ENCODE results near the gene PRAMEF10.
"Not testable (repeated sequence)": the region's sequence is repeated elsewhere in the genome, so short reads cannot be mapped to it uniquely, and the experiment has no call there.

DNA sequence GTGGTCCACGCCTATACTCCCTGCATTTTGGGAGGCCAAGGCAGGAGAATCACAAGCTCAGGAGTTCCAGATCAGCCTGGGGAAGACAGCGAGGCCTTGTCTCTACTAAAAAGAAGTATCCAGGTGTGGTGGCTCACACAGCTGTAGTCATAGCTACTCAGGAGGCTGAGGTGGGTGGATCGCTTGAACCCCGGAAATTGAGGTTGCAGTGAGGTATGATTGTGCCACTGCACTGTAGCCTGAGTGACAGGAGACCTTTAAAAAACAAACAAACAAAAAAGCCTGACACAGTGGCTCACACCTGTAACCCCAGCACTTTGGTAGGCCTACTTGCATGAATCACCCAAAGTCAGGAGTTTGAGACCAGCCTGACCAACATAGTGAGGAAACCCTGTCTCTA is 19.6 kb downstream of the PRAMEF10 start:
- TF ChIP-seq POLR2A (IDR thresholded peaks at IDR 0.05): not testable (repeated sequence)
- TF ChIP-seq, protein P1, sequence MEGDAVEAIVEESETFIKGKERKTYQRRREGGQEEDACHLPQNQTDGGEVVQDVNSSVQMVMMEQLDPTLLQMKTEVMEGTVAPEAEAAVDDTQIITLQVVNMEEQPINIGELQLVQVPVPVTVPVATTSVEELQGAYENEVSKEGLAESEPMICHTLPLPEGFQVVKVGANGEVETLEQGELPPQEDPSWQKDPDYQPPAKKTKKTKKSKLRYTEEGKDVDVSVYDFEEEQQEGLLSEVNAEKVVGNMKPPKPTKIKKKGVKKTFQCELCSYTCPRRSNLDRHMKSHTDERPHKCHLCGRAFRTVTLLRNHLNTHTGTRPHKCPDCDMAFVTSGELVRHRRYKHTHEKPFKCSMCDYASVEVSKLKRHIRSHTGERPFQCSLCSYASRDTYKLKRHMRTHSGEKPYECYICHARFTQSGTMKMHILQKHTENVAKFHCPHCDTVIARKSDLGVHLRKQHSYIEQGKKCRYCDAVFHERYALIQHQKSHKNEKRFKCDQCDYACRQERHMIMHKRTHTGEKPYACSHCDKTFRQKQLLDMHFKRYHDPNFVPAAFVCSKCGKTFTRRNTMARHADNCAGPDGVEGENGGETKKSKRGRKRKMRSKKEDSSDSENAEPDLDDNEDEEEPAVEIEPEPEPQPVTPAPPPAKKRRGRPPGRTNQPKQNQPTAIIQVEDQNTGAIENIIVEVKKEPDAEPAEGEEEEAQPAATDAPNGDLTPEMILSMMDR (IDR thresholded peaks at IDR 0.05): not testable (repeated sequence)
